Endothelial cell of umbilical vein (primary cell): ENCODE data around the gene DACH2. TPM values are rescaled to one million over a fixed set of nuclear protein-coding genes. Genes with fewer than 3 reads are reported as not detected.

ENCODE experiments used
- BruUV-seq: library from RNA; stranded (reverse); fragments of 400-500 nt; replicated peaks from 2 replicates; lab custom pipeline; 2021; lab: Mats Ljungman, UMichigan
- CTCF ChIA-PET: fragments of 300-600, 350-600 bp; sonication (Branson Sonifier 250); formaldehyde crosslinking; loops from one replicate; lab custom pipeline; 2021; ENCODE audit warnings: antibody characterized with exemption, inconsistent platforms; lab: Charles Lee
- POLR2A ChIA-PET: fragments of 300-600, 350-600 bp; sonication (Branson Sonifier 250); formaldehyde crosslinking; loops from one replicate; lab custom pipeline; 2021; ENCODE audit warnings: antibody characterized with exemption, inconsistent platforms; lab: Charles Lee
- DNase-seq: peaks from one replicate; pipeline ENCODE4 v3.0.0-alpha.2; 2011; ENCODE audit warnings: low read depth, low spot score
- FAIRE-seq: peaks from 2 replicates; lab custom pipeline; 2011; peaks lifted over from hg19 to GRCh38; lab: Jason Lieb, UNC
- H2AFZ ChIP-seq: 2 replicates; pipeline ENCODE4 v1.6.0; 2012; ENCODE audit warnings: low read depth, low read length, control low read depth, inconsistent platforms
- H3K27ac ChIP-seq: 2 replicates; pipeline ENCODE4 v1.5.1; 2011; ENCODE audit warnings: low read depth, mild to moderate bottlenecking, control low read depth, low read length, moderate library complexity; ENCODE audit not compliant: insufficient read depth
- H3K27me3 ChIP-seq, 2 experiments: 2 replicates each; pipeline versions ENCODE4 v1.6.0 to v1.6.1; 2011; ENCODE audit warnings: low read length in 2 of 2, mixed read lengths in 1 of 2; ENCODE audit not compliant: control insufficient read depth in 2 of 2, insufficient read depth in 2 of 2
- H3K36me3 ChIP-seq, 2 experiments: 2 replicates in 1 of 2; 3 replicates in 1 of 2; pipeline ENCODE4 v1.5.1; 2011; ENCODE audit warnings: low read length in 2 of 2, mild to moderate bottlenecking in 1 of 2, moderate library complexity in 1 of 2; ENCODE audit not compliant: control insufficient read depth in 2 of 2, insufficient read depth in 2 of 2; ENCODE audit errors: extremely low read depth in 1 of 2
- H3K4me1 ChIP-seq: 3 replicates; pipeline ENCODE4 v1.5.1; 2011; ENCODE audit warnings: mild to moderate bottlenecking, low read length; ENCODE audit not compliant: control insufficient read depth, insufficient read depth; ENCODE audit errors: extremely low read depth
- H3K4me2 ChIP-seq: 2 replicates; pipeline ENCODE4 v1.6.1; 2011; ENCODE audit warnings: low read length, control low read depth, mixed read lengths; ENCODE audit not compliant: insufficient read depth
- H3K4me3 ChIP-seq, 3 experiments: fragments of 200-600 bp in 1 of 3; sonication (generic), shearing (Covaris generic) in 1 of 3; replicated peaks in 1 of 3; 2 replicates each; pipeline ENCODE4 v1.5.1; 2011 to 2016; ENCODE audit warnings: control low read depth in 3 of 3, low read length in 3 of 3, mild to moderate bottlenecking in 2 of 3, inconsistent platforms in 1 of 3, low read depth in 1 of 3, moderate library complexity in 1 of 3; ENCODE audit not compliant: insufficient read depth in 1 of 3
- H3K79me2 ChIP-seq: 2 replicates; pipeline ENCODE4 v1.6.0; 2012; ENCODE audit warnings: low read length, inconsistent platforms; ENCODE audit not compliant: control insufficient read depth, insufficient read depth
- H3K9ac ChIP-seq: replicated peaks from 2 replicates; pipeline ENCODE3; 2011; ENCODE audit warnings: low read length, control low read depth; ENCODE audit not compliant: insufficient read depth; ENCODE audit errors: extremely low read depth
- H3K9me1 ChIP-seq: replicated peaks from 3 replicates; pipeline ENCODE4 v1.6.0; 2011; ENCODE audit warnings: mild to moderate bottlenecking, low read length; ENCODE audit not compliant: control insufficient read depth, insufficient read depth; ENCODE audit errors: extremely low read depth
- H3K9me3 ChIP-seq: replicated peaks from 2 replicates; pipeline ENCODE4 v1.5.1; 2012; ENCODE audit warnings: low read length, inconsistent platforms; ENCODE audit not compliant: control insufficient read depth, insufficient read depth
- H4K20me1 ChIP-seq: replicated peaks from 2 replicates; pipeline ENCODE3; 2011; ENCODE audit warnings: mild to moderate bottlenecking, low read length; ENCODE audit not compliant: control insufficient read depth, insufficient read depth; ENCODE audit errors: extremely low read depth
- EZH2 ChIP-seq: IDR thresholded peaks from 2 replicates; pipeline ENCODE4 v1.6.1; 2012; ENCODE audit warnings: borderline replicate concordance, low read depth, mild to moderate bottlenecking, moderate library complexity, low read length, inconsistent platforms; ENCODE audit not compliant: severe bottlenecking
- FOS ChIP-seq: IDR thresholded peaks from 2 replicates; pipeline ENCODE4 v1.6.1; 2011; ENCODE audit warnings: mild to moderate bottlenecking, low read length, moderate library complexity, borderline replicate concordance; ENCODE audit not compliant: insufficient read depth
- GATA2 ChIP-seq: IDR thresholded peaks from 2 replicates; pipeline ENCODE4 v1.7.0; 2011; ENCODE audit warnings: low read depth, mild to moderate bottlenecking, moderate library complexity, mixed read lengths, low read length; ENCODE audit not compliant: insufficient read length, insufficient read depth
- JUN ChIP-seq: IDR thresholded peaks from 2 replicates; pipeline ENCODE4 v1.6.1; 2011; ENCODE audit warnings: borderline replicate concordance, low read depth; ENCODE audit not compliant: insufficient read length, insufficient read depth
- MYC ChIP-seq: IDR thresholded peaks from one replicate; pipeline ENCODE4 v1.6.1; 2011; ENCODE audit warnings: mild to moderate bottlenecking, low read depth, low read length
- POLR2A ChIP-seq: IDR thresholded peaks from 2 replicates; pipeline ENCODE4 v1.6.1; 2012; ENCODE audit warnings: low read depth, mild to moderate bottlenecking, control low read depth, low read length
- POLR2AphosphoS5 ChIP-seq: IDR thresholded peaks from 2 replicates; pipeline ENCODE4 v1.6.1; 2012; ENCODE audit warnings: low read depth, mild to moderate bottlenecking, control low read depth, low read length, moderate library complexity; ENCODE audit not compliant: insufficient read depth
- dilution Hi-C: fragments of 300-500 bp; cut with MboI; formaldehyde crosslinking; loops from one replicate; pipeline ENCODE4 v1.15.0; 2019; ENCODE audit warnings: low sequenced_read_pairs; ENCODE audit not compliant: extremely low pct_ligation_motif_present
- intact Hi-C: fragments of 100-400 bp; cut with micrococcal nuclease; formaldehyde crosslinking; loops from one replicate; pipeline ENCODE4 v1.10.0; 2022
- polyA plus RNA-seq, 4 experiments: library from polyadenylated mRNA; depleted of rRNA in 3 of 4; stranded (reverse) in 3 of 4; unstranded in 1 of 4; fragments of >200 nt; gene quantifications; 2 replicates each; pipeline versions ENCODE4 v1.2.1 to v1.2.3, GENCODE V29; 2011 to 2012; ENCODE audit warnings: missing spikeins in 1 of 4
- total RNA-seq: library from RNA; stranded (reverse); gene quantifications from 2 replicates; pipeline ENCODE4 v1.2.3, GENCODE V29; 2021
- TF ChIP-seq, protein P1 (sequence below): IDR thresholded peaks from 2 replicates; pipeline ENCODE4 v1.6.1; 2011; ENCODE audit not compliant: insufficient read depth, insufficient read length

DACH2 gene
- total and polyA plus RNA-seq, 2 donors (not counting 3 experiments of a cell fraction or from before 2014, with no cell fraction given), result not detected

GRCh38 chrX:86322913-86323312, 174.7 kb downstream of the DACH2 start:
- CTCF ChIA-PET, result no interaction called here
- TF ChIP-seq POLR2A (no peak), GATA2 (no peak), MYC (no peak), EZH2 (no peak), JUN (no peak)
- TF ChIP-seq, protein P1, sequence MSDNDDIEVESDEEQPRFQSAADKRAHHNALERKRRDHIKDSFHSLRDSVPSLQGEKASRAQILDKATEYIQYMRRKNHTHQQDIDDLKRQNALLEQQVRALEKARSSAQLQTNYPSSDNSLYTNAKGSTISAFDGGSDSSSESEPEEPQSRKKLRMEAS, result no peak
- Histone ChIP-seq H3K27ac (no peak overlapping the region), H3K27me3 (no peaks in the 10 kb centered on the region), H3K4me3 (no peak overlapping the region), H3K4me1 (no peaks in the 10 kb centered on the region), H3K79me2 (no peaks in the 10 kb centered on the region), H3K9ac (no peak overlapping the region), H3K4me2 (no peak overlapping the region), H2AFZ (no peak overlapping the region), H3K9me3 (no peaks in the 10 kb centered on the region), H3K9me1 (no peaks in the 10 kb centered on the region), H3K36me3 (no peaks in the 10 kb centered on the region), H4K20me1 (no peaks in the 10 kb centered on the region)
- no TSS peak for BruUV-seq
- DNase-seq, result no peak
- dilution Hi-C loops, result no loop called here
- intact Hi-C loops, result no loop called here
- no peak for FAIRE-seq
- POLR2A ChIA-PET, result no interaction called here

DNA sequence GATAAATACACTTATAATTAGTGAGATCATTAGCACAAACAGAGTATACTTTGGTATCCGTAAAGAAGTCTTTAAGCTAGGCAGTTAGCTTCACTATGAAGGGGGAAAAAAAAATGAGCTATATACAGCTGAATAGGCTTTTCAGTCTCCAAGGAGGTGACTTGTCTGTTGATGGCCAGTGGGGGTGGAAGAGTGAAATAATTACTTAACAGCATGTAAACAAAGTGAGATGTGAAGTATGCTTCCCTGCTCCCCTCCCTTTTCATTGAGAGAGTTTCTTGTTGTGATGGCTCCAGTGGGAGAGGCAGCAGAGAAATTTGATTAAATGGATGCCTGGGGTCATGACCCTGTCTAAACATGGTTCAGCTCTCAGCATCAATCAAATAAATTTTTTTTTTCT, 180.9 kb downstream of the DACH2 start:
- H3K27ac ChIP-seq, result no peak overlapping the region
- H3K4me1 ChIP-seq, result no peaks in the 10 kb centered on the region
- H2AFZ ChIP-seq, result no peak overlapping the region
- CTCF ChIA-PET, result no interaction called here
- TF ChIP-seq MYC (no peak), POLR2AphosphoS5 (no peak), POLR2A (no peak), FOS (no peak), JUN (no peak), EZH2 (no peak)
- H3K9me1 ChIP-seq, result no peaks in the 10 kb centered on the region
- no peaks in the 10 kb centered on the region for H4K20me1 ChIP-seq
- H3K9ac ChIP-seq, result no peak overlapping the region
- H3K4me3 ChIP-seq, result no peak overlapping the region
- intact Hi-C loops (no loop called here), dilution Hi-C loops (no loop called here)
- no peaks in the 10 kb centered on the region for H3K36me3 ChIP-seq
- no peaks in the 10 kb centered on the region for H3K27me3 ChIP-seq
- no peak overlapping the region for H3K4me2 ChIP-seq
- FAIRE-seq (no peak), DNase-seq (no peak)
- BruUV-seq, result no TSS peak
- H3K9me3 ChIP-seq, result no peaks in the 10 kb centered on the region
- POLR2A ChIA-PET, result no interaction called here
- no peaks in the 10 kb centered on the region for H3K79me2 ChIP-seq
